SIG-M5 treated with dmso at 0.1 percent for 504 hours (cell line): Measurements from ENCODE around the gene CBX4.

Source experiments
- DNase-seq: peaks from one replicate; lab custom pipeline; 2025; ENCODE audit not compliant: unreplicated experiment; lab: John Stamatoyannopoulos, UW

Gene CBX4

DNA sequence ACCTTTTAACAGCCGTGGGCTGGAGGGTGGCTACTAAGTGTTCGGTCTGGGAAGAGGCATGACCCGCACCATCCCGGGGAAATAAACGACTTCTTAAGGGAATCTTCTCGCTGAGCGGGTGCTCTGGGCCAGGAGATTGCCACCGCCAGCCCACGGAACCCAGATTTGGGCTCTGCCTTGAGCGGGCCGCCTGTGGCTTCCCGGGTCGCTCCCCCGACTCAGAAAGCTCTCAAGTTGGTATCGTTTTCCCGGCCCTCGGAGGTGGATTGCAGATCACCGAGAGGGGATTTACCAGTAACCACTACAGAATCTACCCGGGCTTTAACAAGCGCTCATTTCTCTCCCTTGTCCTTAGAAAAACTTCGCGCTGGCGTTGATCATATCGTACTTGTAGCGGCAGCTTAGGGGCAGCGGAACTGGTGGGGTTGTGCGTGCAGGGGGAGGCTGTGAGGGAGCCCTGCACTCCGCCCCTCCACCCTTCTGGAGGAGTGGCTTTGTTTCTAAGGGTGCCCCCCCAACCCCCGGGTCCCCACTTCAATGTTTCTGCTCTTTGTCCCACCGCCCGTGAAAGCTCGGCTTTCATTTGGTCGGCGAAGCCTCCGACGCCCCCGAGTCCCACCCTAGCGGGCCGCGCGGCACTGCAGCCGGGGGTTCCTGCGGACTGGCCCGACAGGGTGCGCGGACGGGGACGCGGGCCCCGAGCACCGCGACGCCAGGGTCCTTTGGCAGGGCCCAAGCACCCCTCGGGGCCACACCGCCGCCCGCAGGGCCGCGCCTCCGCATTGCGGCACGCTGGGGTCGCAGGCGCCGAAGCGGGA is 3.6 kb upstream of the CBX4 start:
- peak; percentile 34 for DNase-seq

GRCh38 chr17:79842136-79842655 is 3.0 kb upstream of the CBX4 start:
- DNase-seq, result no peak

GRCh38 chr17:79841369-79842135 is 2.3 kb upstream of the CBX4 start:
- no peak for DNase-seq

DNA sequence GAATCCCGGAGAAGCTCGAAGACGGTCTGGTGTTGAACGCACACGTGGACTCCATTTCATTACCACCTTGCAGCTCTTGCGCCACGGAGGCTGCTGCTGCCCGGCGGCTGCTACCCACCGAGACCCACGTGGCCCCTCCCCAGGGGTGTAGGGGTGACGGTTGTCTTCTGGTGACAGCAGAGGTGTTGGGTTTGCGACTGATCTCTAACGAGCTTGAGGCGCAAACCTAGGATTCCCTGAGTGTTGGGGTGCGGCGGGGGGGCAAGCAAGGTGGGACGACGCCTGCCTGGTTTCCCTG is 1.7 kb upstream of the CBX4 start:
- DNase-seq, result no peak

GRCh38 chr17:79840269-79840988 is 1.2 kb upstream of the CBX4 start:
- DNase-seq, result peak; percentile 32

DNA sequence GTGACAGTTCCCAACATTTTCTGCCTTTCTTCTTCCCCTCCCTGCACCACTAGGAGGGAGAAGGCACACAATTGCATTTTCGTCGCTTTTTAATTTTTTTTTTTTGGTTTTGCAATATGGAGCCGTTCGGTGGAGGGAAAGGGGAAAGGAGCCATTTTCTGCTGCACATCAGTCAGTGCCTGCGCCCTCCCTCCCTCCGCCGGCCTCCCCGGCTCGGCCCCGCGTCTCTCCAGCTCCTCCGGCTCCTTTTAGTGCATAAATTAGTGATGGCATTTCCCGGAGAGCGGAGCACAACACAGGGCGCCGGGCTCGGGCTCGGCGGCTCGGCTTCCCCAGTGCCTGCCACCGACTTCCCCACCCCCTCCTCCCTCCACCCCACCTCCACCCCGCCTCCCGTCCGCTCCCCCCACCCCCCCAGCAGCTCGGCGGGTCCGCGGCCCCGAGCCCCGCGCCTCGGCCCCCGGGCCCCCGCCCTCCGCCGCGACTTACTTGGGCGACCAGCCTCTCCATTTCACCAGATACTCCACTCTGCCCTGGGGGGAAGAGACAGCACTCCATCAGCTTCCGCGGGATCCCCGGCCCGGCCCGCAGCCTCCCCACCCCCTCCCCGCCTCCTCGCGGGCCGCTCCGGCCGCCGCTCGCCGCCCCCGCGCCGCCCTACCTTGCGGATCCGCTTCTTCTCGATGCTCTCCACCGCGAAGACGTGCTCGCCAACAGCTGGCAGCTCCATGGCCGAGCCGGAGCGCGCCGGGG is 542 bp downstream of the CBX4 start:
- DNase-seq, result peak; percentile 71

- no peak for DNase-seq
Measured at GRCh38 chr17:79837888-79838521, 1.2 kb downstream of the CBX4 start.

- peak; percentile 88 for DNase-seq
Measured at GRCh38 chr17:79836972-79837887, 2.0 kb downstream of the CBX4 start.

- peak; percentile 88 for DNase-seq
Measured at GRCh38 chr17:79836510-79836971, 2.7 kb downstream of the CBX4 start.

GRCh38 chr17:79835953-79836509 is 3.2 kb downstream of the CBX4 start:
- DNase-seq, result no peak

DNA sequence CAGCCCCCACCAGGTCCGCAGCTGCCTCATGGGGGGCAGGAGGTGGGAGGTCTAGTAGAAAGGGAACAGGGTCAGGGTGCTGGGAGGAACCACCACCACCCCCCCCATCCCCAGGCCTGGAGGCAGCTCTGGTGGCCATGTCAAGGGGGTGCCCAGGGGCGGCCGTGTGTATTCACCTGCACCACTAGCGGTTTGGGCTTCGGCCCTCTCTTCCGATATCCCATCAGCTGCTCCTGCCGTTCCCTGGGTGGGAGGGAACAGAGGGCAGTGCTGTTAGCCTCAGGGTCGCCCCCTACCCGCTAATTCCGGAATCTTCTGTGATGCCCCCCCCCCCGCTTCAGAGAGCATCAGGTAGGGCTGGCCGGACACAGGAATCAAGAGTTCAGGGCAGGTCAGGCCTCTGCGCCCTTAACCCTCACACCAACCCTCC is 3.8 kb downstream of the CBX4 start:
- DNase-seq, result no peak

GRCh38 chr17:79834565-79835469 is 4.4 kb downstream of the CBX4 start:
- DNase-seq, result no peak

DNA sequence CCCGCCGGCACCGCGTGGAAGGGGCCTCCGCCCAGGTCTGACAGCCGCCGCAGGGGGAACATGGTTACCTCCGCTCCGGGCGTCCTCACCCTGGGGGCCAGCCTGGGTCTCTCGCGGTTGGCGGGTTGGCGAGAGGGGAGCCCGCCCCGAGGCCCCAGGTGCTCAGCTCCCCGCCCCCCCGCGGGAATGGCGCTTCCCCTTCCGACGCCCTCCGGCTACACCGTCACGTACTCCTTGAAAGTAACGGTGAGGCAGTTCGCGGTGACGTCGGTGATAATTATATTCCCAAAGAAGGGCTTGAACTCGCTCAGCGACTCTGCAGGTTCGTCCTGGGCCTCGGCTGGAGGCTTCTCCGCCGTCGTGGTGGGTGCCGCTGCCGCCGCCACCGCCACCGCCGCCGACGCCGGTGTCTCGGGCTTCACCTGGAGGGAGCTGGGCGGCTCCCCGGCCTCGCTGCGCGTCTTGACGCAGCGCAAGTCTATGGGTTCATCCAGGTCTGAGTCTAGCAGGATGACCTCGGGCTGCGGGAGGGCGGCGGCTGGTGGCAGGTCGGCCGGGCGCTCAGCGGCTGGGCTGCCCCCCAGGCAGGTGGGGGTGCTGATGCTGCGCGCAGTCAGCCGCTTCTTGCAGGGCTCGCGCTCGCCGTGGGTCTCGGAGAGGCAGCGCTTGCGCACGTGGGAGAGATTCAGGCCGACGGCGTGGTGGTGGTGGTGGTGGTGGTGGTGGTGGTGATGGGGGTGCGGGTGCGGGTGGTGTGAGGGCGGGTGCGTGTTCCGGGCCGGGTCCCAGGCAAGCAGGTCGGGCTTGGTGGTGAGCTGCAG is 5.3 kb downstream of the CBX4 start:
- DNase-seq, result no peak

DNA sequence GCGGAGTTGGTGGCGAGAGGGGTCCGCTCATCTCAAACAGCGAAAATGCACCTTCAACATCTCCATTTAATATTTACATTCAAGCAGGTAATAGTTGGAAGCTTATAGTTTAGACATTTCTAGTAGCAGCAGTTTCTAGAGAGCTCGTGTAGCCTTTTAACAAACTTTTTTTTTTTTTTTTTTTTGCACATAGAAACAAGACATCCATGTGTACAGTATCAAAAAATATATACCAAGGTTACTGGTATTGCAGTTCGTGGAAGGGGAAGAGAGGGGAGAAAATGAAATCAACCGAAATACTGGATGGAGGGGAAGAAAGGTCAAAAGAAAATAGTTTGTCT is 6.2 kb downstream of the CBX4 start:
- no peak for DNase-seq

DNA sequence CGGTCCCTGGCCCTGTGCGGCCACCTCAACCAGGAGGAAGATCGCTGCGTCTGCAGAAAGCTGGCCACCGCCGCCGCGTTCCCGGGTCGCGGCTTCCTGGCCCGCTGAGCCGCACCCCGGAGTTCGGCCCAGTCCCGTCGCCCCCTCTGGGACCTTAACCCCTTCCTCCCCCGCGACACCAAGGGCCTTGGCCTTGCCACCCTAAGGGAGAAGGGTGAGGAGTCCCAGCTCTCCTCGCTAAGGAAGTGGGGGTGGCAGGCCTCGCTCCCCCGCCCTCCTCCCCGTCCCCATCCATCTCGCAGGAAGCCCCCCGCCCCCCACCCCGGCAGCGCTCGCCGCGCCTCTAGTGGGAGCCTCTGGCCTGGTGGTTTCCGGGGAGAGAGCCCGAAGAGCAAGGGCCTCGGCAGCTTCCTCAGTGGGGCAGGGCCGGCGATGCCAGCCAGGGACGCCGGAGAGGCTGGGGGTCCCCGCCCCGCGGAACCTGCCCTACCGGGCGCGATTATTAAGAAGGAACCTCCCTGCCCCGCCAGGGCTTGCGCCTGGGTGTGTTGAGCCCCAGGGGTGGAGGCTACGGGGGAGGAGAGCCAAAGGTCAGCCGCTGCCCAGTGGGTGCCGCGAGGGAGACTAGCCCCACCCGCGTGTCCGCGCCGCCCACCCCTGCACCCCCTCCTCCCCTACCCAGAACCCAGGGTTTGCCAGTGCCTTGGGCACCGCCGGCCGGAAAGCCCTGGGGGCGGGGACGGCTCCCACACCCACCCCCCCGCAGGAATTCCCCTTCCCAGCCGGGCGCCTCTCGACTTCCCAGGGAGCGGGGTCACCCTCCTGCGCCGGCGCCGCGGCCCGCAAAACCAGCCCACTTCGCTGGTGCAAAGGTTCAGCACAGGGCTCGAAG is 6.8 kb downstream of the CBX4 start:
- no peak for DNase-seq
